Ishikawa (cell line): ENCODE results near the gene FAM217B.

Source experiments
- CEBPB ChIP-seq: IDR thresholded peaks from 2 replicates; pipeline ENCODE4 v1.6.1; 2012
- CREB1 ChIP-seq: IDR thresholded peaks from 2 replicates; pipeline ENCODE4 v1.6.1; 2012; ENCODE audit warnings: low read depth
- EP300 ChIP-seq: IDR thresholded peaks from 2 replicates; pipeline ENCODE4 v1.6.1; 2012; ENCODE audit warnings: borderline replicate concordance
- FOXM1 ChIP-seq: IDR thresholded peaks from 2 replicates; pipeline ENCODE4 v1.6.1; 2012; ENCODE audit warnings: low read depth, borderline replicate concordance
- MAX ChIP-seq: IDR thresholded peaks from 2 replicates; pipeline ENCODE4 v1.6.1; 2012
- RAD21 ChIP-seq: IDR thresholded peaks from 2 replicates; pipeline ENCODE4 v1.6.1; 2012; ENCODE audit warnings: low read depth
- REST ChIP-seq: IDR thresholded peaks from 2 replicates; pipeline ENCODE4 v1.6.1; 2012; ENCODE audit warnings: low read depth, mild to moderate bottlenecking
- TAF1 ChIP-seq: IDR thresholded peaks from 2 replicates; pipeline ENCODE4 v1.6.1; 2012; ENCODE audit warnings: low read depth, mild to moderate bottlenecking
- USF1 ChIP-seq: IDR thresholded peaks from 2 replicates; pipeline ENCODE4 v1.6.1; 2012
- YY1 ChIP-seq: IDR thresholded peaks from 2 replicates; pipeline ENCODE4 v1.6.1; 2012; ENCODE audit warnings: low read depth

- TF ChIP-seq MAX, result no peak
- TF ChIP-seq YY1, result no peak
- no peak for TF ChIP-seq REST
- no peak for TF ChIP-seq TAF1
- no peak for TF ChIP-seq CEBPB
- TF ChIP-seq FOXM1, result no peak
- no peak for TF ChIP-seq RAD21
- TF ChIP-seq USF1, result no peak
- no peak for TF ChIP-seq CREB1
- TF ChIP-seq EP300, result no peak
Measured at GRCh38 chr20:59931511-59932312, 8.5 kb upstream of the FAM217B start.
